ENCODE data around the gene OOEP.

Gene OOEP

DNA sequence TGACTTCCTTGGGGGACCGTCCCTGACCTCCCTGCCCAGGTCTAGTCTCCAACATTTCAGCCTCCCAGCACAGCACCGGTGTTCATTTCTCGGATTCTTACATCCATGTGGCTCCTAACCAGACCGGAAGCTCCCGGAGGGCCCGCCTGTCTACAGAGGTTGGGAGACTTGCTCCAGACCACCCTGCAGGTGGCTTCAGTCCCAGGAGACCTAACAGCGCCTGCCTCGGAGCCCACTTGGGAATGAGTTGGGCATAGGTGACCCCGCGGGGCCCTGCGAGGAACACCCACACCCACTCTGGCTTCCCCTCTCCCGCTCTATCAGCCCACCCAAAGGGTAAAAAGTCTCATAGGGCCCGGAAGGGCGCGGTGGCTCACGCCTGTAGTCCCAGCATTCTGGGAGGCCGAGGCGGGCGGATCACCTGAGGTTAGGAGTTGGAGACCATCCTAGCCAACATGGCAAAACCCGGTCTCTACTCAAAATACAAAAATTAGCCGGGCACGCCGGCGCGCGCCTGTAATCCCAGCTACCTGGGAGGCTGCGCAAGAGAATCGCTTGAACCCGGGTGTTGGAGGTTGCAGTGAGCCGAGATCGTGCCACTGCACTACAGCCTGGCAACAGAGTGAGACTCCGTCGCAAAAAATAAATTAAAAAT lies 21.0 kb downstream of the OOEP start:
- H3K9me3 ChIP-seq (ENCODE audit: control insufficient read depth in 2 of 2, low read length in 2 of 2), result no peaks in the 10 kb centered on the region
- H3K4me3 ChIP-seq (ENCODE audit: low read length in 2 of 2), result no peak overlapping the region
- H3K27ac ChIP-seq (ENCODE audit: low read depth in 2 of 2, low read length in 2 of 2), result no peak overlapping the region
- H3K27me3 ChIP-seq (ENCODE audit: control insufficient read depth in 2 of 2, insufficient read depth in 2 of 2, low read length in 2 of 2), result peaks cover 4 to 6% of the 10 kb centered on the region in 2 donors
- H3K36me3 ChIP-seq (ENCODE audit: control insufficient read depth in 2 of 2, insufficient read depth in 2 of 2, low read length in 2 of 2), result no peaks in the 10 kb centered on the region
- no peak overlapping the region for H3K9ac ChIP-seq (ENCODE audit: low read depth in 1 of 2, low read length in 2 of 2)
- H3K4me1 ChIP-seq (ENCODE audit: control insufficient read depth in 2 of 2, insufficient read depth in 2 of 2, low read length in 2 of 2), result no peaks in the 10 kb centered on the region

GRCh38 chr6:73343164-73343563 lies 26.5 kb downstream of the OOEP start:
- H3K27me3 ChIP-seq (ENCODE audit: control insufficient read depth in 2 of 2, insufficient read depth in 2 of 2, low read length in 2 of 2), result peaks cover 0 to 1% of the 10 kb centered on the region in 2 donors
- no peak overlapping the region for H3K9ac ChIP-seq (ENCODE audit: low read depth in 1 of 2, low read length in 2 of 2)
- H3K36me3 ChIP-seq (ENCODE audit: control insufficient read depth in 2 of 2, insufficient read depth in 2 of 2, low read length in 2 of 2), result no peaks in the 10 kb centered on the region
- H3K4me3 ChIP-seq (ENCODE audit: low read length in 2 of 2), result no peak overlapping the region
- no peak overlapping the region for H3K27ac ChIP-seq (ENCODE audit: low read depth in 2 of 2, low read length in 2 of 2)
- H3K4me1 ChIP-seq (ENCODE audit: control insufficient read depth in 2 of 2, insufficient read depth in 2 of 2, low read length in 2 of 2), result no peaks in the 10 kb centered on the region
- no peaks in the 10 kb centered on the region for H3K9me3 ChIP-seq (ENCODE audit: control insufficient read depth in 2 of 2, low read length in 2 of 2)

- H3K9me3 ChIP-seq (ENCODE audit: control insufficient read depth in 2 of 2, low read length in 2 of 2), result no peaks in the 10 kb centered on the region
Observed at GRCh38 chr6:73342174-73342573, 27.5 kb downstream of the OOEP start.

GRCh38 chr6:73341335-73341734 lies 28.4 kb downstream of the OOEP start:
- no peaks in the 10 kb centered on the region for H3K4me1 ChIP-seq (ENCODE audit: control insufficient read depth in 2 of 2, insufficient read depth in 2 of 2, low read length in 2 of 2)
- H3K9me3 ChIP-seq (ENCODE audit: control insufficient read depth in 2 of 2, low read length in 2 of 2), result no peaks in the 10 kb centered on the region
- no peaks in the 10 kb centered on the region for H3K36me3 ChIP-seq (ENCODE audit: control insufficient read depth in 2 of 2, insufficient read depth in 2 of 2, low read length in 2 of 2)
- no peak overlapping the region for H3K27ac ChIP-seq (ENCODE audit: low read depth in 2 of 2, low read length in 2 of 2)
- H3K4me3 ChIP-seq (ENCODE audit: low read length in 2 of 2), result no peak overlapping the region
- H3K9ac ChIP-seq (ENCODE audit: low read depth in 1 of 2, low read length in 2 of 2), result no peak overlapping the region
- H3K27me3 ChIP-seq (ENCODE audit: control insufficient read depth in 2 of 2, insufficient read depth in 2 of 2, low read length in 2 of 2), result no peaks in the 10 kb centered on the region

More at GRCh38 chr6:73342174-73342573, 27.5 kb downstream of the OOEP start:
- H3K4me3 ChIP-seq (ENCODE audit: low read length in 2 of 2), result no peak overlapping the region
- no peak overlapping the region for H3K9ac ChIP-seq (ENCODE audit: low read depth in 1 of 2, low read length in 2 of 2)
- no peaks in the 10 kb centered on the region for H3K27me3 ChIP-seq (ENCODE audit: control insufficient read depth in 2 of 2, insufficient read depth in 2 of 2, low read length in 2 of 2)
- no peaks in the 10 kb centered on the region for H3K36me3 ChIP-seq (ENCODE audit: control insufficient read depth in 2 of 2, insufficient read depth in 2 of 2, low read length in 2 of 2)
- H3K27ac ChIP-seq (ENCODE audit: low read depth in 2 of 2, low read length in 2 of 2), result no peak overlapping the region
- no peaks in the 10 kb centered on the region for H3K4me1 ChIP-seq (ENCODE audit: control insufficient read depth in 2 of 2, insufficient read depth in 2 of 2, low read length in 2 of 2)

GRCh38 chr6:73340048-73340447 lies 29.6 kb downstream of the OOEP start:
- Histone ChIP-seq H3K9me3 (ENCODE audit: control insufficient read depth in 2 of 2, low read length in 2 of 2) (no peaks in the 10 kb centered on the region), H3K36me3 (ENCODE audit: control insufficient read depth in 2 of 2, insufficient read depth in 2 of 2, low read length in 2 of 2) (no peaks in the 10 kb centered on the region), H3K4me3 (ENCODE audit: low read length in 2 of 2) (no peak overlapping the region), H3K27me3 (ENCODE audit: control insufficient read depth in 2 of 2, insufficient read depth in 2 of 2, low read length in 2 of 2) (no peaks in the 10 kb centered on the region), H3K4me1 (ENCODE audit: control insufficient read depth in 2 of 2, insufficient read depth in 2 of 2, low read length in 2 of 2) (no peaks in the 10 kb centered on the region), H3K27ac (ENCODE audit: low read depth in 2 of 2, low read length in 2 of 2) (no peak overlapping the region), H3K9ac (ENCODE audit: low read depth in 1 of 2, low read length in 2 of 2) (no peak overlapping the region)

DNA sequence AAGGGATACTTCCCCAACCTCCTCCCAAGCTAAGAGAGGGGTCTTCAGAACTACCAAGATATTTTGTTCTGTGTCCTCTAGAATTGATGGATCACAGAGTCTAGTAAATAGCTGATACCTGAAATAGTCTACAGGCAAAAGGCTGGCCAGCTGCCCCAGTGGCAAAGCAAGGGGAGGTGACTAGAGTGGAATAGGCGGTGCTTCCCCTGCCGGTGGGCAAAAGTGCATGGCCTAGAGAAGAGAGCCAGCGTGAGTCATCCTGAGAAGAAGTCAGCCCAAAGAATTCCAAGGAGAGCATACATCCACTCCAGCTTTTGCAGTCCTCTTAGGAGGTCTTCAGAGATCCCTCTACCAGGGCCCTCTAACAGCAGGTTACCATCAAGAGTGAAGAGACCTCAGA lies 30.4 kb downstream of the OOEP start:
- Histone ChIP-seq H3K4me1 (ENCODE audit: control insufficient read depth in 2 of 2, insufficient read depth in 2 of 2, low read length in 2 of 2) (no peaks in the 10 kb centered on the region), H3K4me3 (ENCODE audit: low read length in 2 of 2) (no peak overlapping the region), H3K27me3 (ENCODE audit: control insufficient read depth in 2 of 2, insufficient read depth in 2 of 2, low read length in 2 of 2) (no peaks in the 10 kb centered on the region), H3K27ac (ENCODE audit: low read depth in 2 of 2, low read length in 2 of 2) (no peak overlapping the region), H3K9ac (ENCODE audit: low read depth in 1 of 2, low read length in 2 of 2) (no peak overlapping the region), H3K9me3 (ENCODE audit: control insufficient read depth in 2 of 2, low read length in 2 of 2) (no peaks in the 10 kb centered on the region), H3K36me3 (ENCODE audit: control insufficient read depth in 2 of 2, insufficient read depth in 2 of 2, low read length in 2 of 2) (no peaks in the 10 kb centered on the region)

GRCh38 chr6:73329201-73329600 lies 40.5 kb downstream of the OOEP start:
- no peak overlapping the region for H3K27ac ChIP-seq (ENCODE audit: low read depth in 2 of 2, low read length in 2 of 2)
- peaks cover 0 to 2% of the 10 kb centered on the region in 2 donors for H3K27me3 ChIP-seq (ENCODE audit: control insufficient read depth in 2 of 2, insufficient read depth in 2 of 2, low read length in 2 of 2)
- H3K4me3 ChIP-seq (ENCODE audit: low read length in 2 of 2), result no peak overlapping the region
- no peaks in the 10 kb centered on the region for H3K9me3 ChIP-seq (ENCODE audit: control insufficient read depth in 2 of 2, low read length in 2 of 2)
- H3K4me1 ChIP-seq (ENCODE audit: control insufficient read depth in 2 of 2, insufficient read depth in 2 of 2, low read length in 2 of 2), result no peaks in the 10 kb centered on the region
- no peak overlapping the region for H3K9ac ChIP-seq (ENCODE audit: low read depth in 1 of 2, low read length in 2 of 2)
- no peaks in the 10 kb centered on the region for H3K36me3 ChIP-seq (ENCODE audit: control insufficient read depth in 2 of 2, insufficient read depth in 2 of 2, low read length in 2 of 2)

DNA sequence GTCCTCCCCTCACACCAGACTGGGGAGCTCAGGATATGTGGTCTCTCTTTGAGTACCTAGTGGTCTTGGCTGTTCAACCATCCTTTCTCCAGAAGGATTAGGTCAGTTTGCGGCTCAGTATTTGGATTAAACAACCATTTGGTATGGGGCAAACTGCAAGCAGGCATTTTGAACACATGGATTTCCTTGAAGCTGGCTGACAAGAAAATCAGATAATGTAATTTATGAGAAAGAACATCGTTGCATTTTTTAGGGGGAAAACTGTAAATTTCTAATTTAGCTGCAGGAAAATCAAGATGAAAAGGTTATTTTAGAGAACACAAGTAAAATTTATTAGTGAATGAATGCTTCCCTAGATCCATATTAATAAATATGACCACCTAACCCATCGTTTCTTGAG lies 40.9 kb downstream of the OOEP start:
- Histone ChIP-seq H3K27ac (ENCODE audit: low read depth in 2 of 2, low read length in 2 of 2) (no peak overlapping the region), H3K4me3 (ENCODE audit: low read length in 2 of 2) (no peak overlapping the region), H3K27me3 (ENCODE audit: control insufficient read depth in 2 of 2, insufficient read depth in 2 of 2, low read length in 2 of 2) (peaks cover 0 to 2% of the 10 kb centered on the region in 2 donors)

GRCh38 chr6:73325656-73326055 lies 44.0 kb downstream of the OOEP start:
- no peak overlapping the region for H3K9ac ChIP-seq (ENCODE audit: low read depth in 1 of 2, low read length in 2 of 2)
- H3K36me3 ChIP-seq (ENCODE audit: control insufficient read depth in 2 of 2, insufficient read depth in 2 of 2, low read length in 2 of 2), result no peaks in the 10 kb centered on the region
- H3K4me3 ChIP-seq (ENCODE audit: low read length in 2 of 2), result no peak overlapping the region
- no peaks in the 10 kb centered on the region for H3K4me1 ChIP-seq (ENCODE audit: control insufficient read depth in 2 of 2, insufficient read depth in 2 of 2, low read length in 2 of 2)
- no peaks in the 10 kb centered on the region for H3K9me3 ChIP-seq (ENCODE audit: control insufficient read depth in 2 of 2, low read length in 2 of 2)
- H3K27me3 ChIP-seq (ENCODE audit: control insufficient read depth in 2 of 2, insufficient read depth in 2 of 2, low read length in 2 of 2), result peaks cover 0 to 2% of the 10 kb centered on the region in 2 donors
- H3K27ac ChIP-seq (ENCODE audit: low read depth in 2 of 2, low read length in 2 of 2), result no peak overlapping the region

More for the DNA sequence above, 40.9 kb downstream of the OOEP start:
- H3K36me3 ChIP-seq (ENCODE audit: control insufficient read depth in 2 of 2, insufficient read depth in 2 of 2, low read length in 2 of 2), result no peaks in the 10 kb centered on the region
- H3K4me1 ChIP-seq (ENCODE audit: control insufficient read depth in 2 of 2, insufficient read depth in 2 of 2, low read length in 2 of 2), result no peaks in the 10 kb centered on the region
- no peak overlapping the region for H3K9ac ChIP-seq (ENCODE audit: low read depth in 1 of 2, low read length in 2 of 2)
- no peaks in the 10 kb centered on the region for H3K9me3 ChIP-seq (ENCODE audit: control insufficient read depth in 2 of 2, low read length in 2 of 2)

- H3K27ac ChIP-seq (ENCODE audit: low read depth in 2 of 2, low read length in 2 of 2), result no peak overlapping the region
- H3K4me3 ChIP-seq (ENCODE audit: low read length in 2 of 2), result no peak overlapping the region
- H3K9ac ChIP-seq (ENCODE audit: low read depth in 1 of 2, low read length in 2 of 2), result no peak overlapping the region
- H3K9me3 ChIP-seq (ENCODE audit: control insufficient read depth in 2 of 2, low read length in 2 of 2), result no peaks in the 10 kb centered on the region
- no peaks in the 10 kb centered on the region for H3K27me3 ChIP-seq (ENCODE audit: control insufficient read depth in 2 of 2, insufficient read depth in 2 of 2, low read length in 2 of 2)
- H3K36me3 ChIP-seq (ENCODE audit: control insufficient read depth in 2 of 2, insufficient read depth in 2 of 2, low read length in 2 of 2), result no peaks in the 10 kb centered on the region
- no peaks in the 10 kb centered on the region for H3K4me1 ChIP-seq (ENCODE audit: control insufficient read depth in 2 of 2, insufficient read depth in 2 of 2, low read length in 2 of 2)
Observed at GRCh38 chr6:73323323-73323722, 46.4 kb downstream of the OOEP start.
